ENCODE results near the gene PDE7B. TPM values are rescaled to one million over a fixed set of nuclear protein-coding genes. Genes with fewer than 3 reads are reported as not detected.

The PDE7B gene
- total RNA-seq, 2 donors from 2014 or later: 9.0 to 11.2 TPM

GRCh38 chr6:136228814-136229213, 377.3 kb downstream of the PDE7B start:
- H3K4me1 ChIP-seq: no peaks in the 10 kb centered on the region
- H3K27ac ChIP-seq: no peak overlapping the region
- DNase-seq (ENCODE audit: low spot score): no peak
- H3K4me3 ChIP-seq: no peak overlapping the region
- H3K36me3 ChIP-seq: no peaks in the 10 kb centered on the region
- no peaks in the 10 kb centered on the region for H3K9me3 ChIP-seq
- TF ChIP-seq, protein P1, sequence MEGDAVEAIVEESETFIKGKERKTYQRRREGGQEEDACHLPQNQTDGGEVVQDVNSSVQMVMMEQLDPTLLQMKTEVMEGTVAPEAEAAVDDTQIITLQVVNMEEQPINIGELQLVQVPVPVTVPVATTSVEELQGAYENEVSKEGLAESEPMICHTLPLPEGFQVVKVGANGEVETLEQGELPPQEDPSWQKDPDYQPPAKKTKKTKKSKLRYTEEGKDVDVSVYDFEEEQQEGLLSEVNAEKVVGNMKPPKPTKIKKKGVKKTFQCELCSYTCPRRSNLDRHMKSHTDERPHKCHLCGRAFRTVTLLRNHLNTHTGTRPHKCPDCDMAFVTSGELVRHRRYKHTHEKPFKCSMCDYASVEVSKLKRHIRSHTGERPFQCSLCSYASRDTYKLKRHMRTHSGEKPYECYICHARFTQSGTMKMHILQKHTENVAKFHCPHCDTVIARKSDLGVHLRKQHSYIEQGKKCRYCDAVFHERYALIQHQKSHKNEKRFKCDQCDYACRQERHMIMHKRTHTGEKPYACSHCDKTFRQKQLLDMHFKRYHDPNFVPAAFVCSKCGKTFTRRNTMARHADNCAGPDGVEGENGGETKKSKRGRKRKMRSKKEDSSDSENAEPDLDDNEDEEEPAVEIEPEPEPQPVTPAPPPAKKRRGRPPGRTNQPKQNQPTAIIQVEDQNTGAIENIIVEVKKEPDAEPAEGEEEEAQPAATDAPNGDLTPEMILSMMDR (IDR thresholded peaks at IDR 0.05): no peak
- no peaks in the 10 kb centered on the region for H3K27me3 ChIP-seq

GRCh38 chr6:136230219-136230853, 378.8 kb downstream of the PDE7B start:
- Histone ChIP-seq H3K36me3 (no peaks in the 10 kb centered on the region), H3K4me3 (no peak overlapping the region), H3K9me3 (no peaks in the 10 kb centered on the region), H3K4me1 (no peaks in the 10 kb centered on the region), H3K27me3 (no peaks in the 10 kb centered on the region), H3K27ac (no peak overlapping the region)
- TF ChIP-seq, protein P1 (IDR thresholded peaks at IDR 0.05): no peak
- DNase-seq (ENCODE audit: low spot score): no peak

DNA sequence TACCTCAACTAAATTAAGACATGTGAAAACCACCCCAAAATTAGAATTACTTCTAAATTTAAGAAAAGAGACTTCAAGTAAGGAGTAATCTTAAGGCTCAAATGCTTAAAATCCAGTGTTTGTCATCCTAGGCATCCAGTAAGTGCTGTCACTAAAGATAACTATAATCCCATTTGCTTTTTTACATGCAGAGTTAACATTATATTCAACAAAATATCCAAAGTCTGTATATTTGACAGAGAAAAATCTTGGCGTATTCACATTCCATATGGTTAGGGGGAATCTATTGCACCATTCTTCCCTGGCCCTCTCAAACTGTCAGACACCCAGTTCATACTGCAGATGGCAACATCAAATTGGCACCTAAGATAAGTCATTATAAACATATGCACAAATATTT, 381.2 kb downstream of the PDE7B start:
- H3K4me1 ChIP-seq: no peaks in the 10 kb centered on the region
- no peaks in the 10 kb centered on the region for H3K27me3 ChIP-seq
- DNase-seq (ENCODE audit: low spot score): no peak
- H3K36me3 ChIP-seq: no peaks in the 10 kb centered on the region
- H3K9me3 ChIP-seq: no peaks in the 10 kb centered on the region
- no peak overlapping the region for H3K27ac ChIP-seq
- H3K4me3 ChIP-seq: no peak overlapping the region
- TF ChIP-seq, protein P1 (IDR thresholded peaks at IDR 0.05): no peak

DNA sequence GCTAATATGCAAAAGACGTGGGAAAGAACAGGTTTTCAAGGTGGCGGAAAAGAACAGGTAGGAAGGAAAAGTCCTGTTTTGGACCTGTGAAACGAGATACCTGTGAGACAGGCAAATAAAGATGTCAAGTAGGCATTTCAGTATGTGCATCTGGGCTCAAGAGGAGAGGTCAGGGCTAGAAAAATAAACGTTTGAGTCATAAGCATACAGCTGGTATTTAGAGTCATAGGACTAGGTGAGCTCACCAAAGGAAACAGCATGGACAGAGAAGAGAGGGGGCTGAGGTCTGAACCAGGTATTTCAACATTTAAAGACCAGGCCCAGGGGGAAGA, 383.7 kb downstream of the PDE7B start:
- Histone ChIP-seq H3K27me3 (no peaks in the 10 kb centered on the region), H3K36me3 (no peaks in the 10 kb centered on the region), H3K4me1 (no peaks in the 10 kb centered on the region), H3K27ac (no peak overlapping the region), H3K9me3 (no peaks in the 10 kb centered on the region), H3K4me3 (no peak overlapping the region)
- TF ChIP-seq, protein P1 (IDR thresholded peaks at IDR 0.05): no peak
- no peak for DNase-seq (ENCODE audit: low spot score)

DNA sequence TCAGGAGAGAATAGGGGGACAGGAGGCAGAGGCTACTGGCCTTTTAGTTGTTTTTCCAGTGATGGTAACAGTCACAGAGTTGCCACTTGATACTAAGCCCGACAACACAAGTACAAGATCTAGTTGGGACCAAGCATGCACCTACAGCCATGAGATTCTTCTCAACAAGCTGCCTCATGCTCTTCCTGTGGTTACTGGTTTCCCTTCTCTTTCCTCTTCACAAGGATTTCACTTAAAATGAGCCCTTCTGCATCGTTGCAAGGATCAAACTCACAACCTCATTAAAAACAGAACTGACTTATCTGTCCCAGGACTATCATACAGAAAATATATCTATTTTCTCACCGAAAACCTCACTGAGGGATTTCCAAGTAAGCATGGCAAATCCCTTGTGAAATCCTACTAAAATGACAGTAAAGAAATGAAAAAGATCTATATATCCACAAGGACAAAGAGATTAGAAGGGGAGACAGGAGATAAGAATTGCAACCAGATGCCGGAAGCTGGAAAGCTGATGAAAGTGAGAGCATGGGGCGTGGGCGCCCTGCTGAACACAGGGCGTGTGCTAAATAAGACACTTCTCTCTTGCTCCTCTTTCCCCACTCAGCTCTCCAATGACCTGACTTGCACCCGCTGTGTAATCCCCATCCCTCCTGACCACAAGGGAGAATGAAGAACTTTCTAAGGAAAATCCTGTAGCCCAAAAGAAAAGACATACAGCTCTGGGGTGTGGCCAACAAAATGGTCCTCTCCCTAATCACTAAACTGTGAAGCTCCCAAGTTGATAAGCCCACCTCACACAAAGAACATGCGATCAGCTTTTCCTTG, 385.2 kb downstream of the PDE7B start:
- Histone ChIP-seq H3K27me3 (no peaks in the 10 kb centered on the region), H3K4me3 (no peak overlapping the region), H3K27ac (no peak overlapping the region), H3K36me3 (no peaks in the 10 kb centered on the region), H3K4me1 (no peaks in the 10 kb centered on the region), H3K9me3 (no peaks in the 10 kb centered on the region)
- DNase-seq (ENCODE audit: low spot score): no peak
- TF ChIP-seq, protein P1 (IDR thresholded peaks at IDR 0.05): no peak

All from right atrium auricular region (tissue), 2 donors.